ENCODE results near the gene RELB. TPM values are rescaled to one million over a fixed set of nuclear protein-coding genes. Genes with fewer than 3 reads are reported as not detected.
A peak's percentile ranks its signal among the peaks of the same experiment; 100 is the strongest.

RELB gene
- total RNA-seq (10 to 100 TPM in 3 of 4 donors, 1 to 10 TPM in 1; 6.5 to 44.0 (median 13.5) TPM), polyA plus RNA-seq (10 to 100 TPM; 10.3 to 14.1 (median 12.1) TPM)
- long read RNA-seq, donor 1, transcript RELB-202 (11 exons, 2,219 nt): major isoform, 15 of 23 reads
- long read RNA-seq, donor 1, partial matches to known transcripts: 3 of 23 reads
- long read RNA-seq, donor 1, other reads (novel, unspliced or antisense): 5 of 23 reads
- long read RNA-seq, donor 2, transcript RELB-202 (11 exons, 2,219 nt): major isoform, 13 of 21 reads
- long read RNA-seq, donor 2, partial matches to known transcripts: 4 of 21 reads
- long read RNA-seq, donor 2, other reads (novel, unspliced or antisense): 4 of 21 reads

GRCh38 chr19:45001087-45001739 lies at the start of gene RELB:
RELB (plus strand) TSS chr19:45001464; CDS start chr19:45001580, 116 bp downstream.
- H3K4me1 ChIP-seq: peaks cover 4% of the 10 kb centered on the region
- intact Hi-C loops (cut with DNase I): loop anchor here in 1 of 2 donors (2.0 kb wide), 1 partner anchor 46 kb away; the partner anchor contains the start of gene CLPTM1
- no peak for TF ChIP-seq CTCF (IDR thresholded peaks at IDR 0.05)
- peaks cover 0 to 36% of the 10 kb centered on the region in 2 donors for H3K36me3 ChIP-seq (ENCODE audit: insufficient read depth in 1 of 2, low read depth in 1 of 2)
- H3K27ac ChIP-seq: peak within 1 kb of the TSS; percentile 99
- no peaks in the 10 kb centered on the region for H3K27me3 ChIP-seq (ENCODE audit: insufficient read depth in 3 of 3, low read length in 2 of 3)
- 1 to 3% (median 1%) methylated on average over 35 to 79 of the region's 79 CpGs for WGBS, 3 donors
- ATAC-seq (peak; percentile 64 to 76 (median 70)), DNase-seq (peak; percentile 98)
- H3K4me3 ChIP-seq: peak within 1 kb of the TSS; percentile 83
- H3K9me3 ChIP-seq: no peaks in the 10 kb centered on the region

- TF ChIP-seq CTCF (IDR thresholded peaks at IDR 0.05): no peak
- Histone ChIP-seq H3K36me3 (ENCODE audit: insufficient read depth in 1 of 2, low read depth in 1 of 2) (peaks cover 0 to 14% of the 10 kb centered on the region in 2 donors), H3K27ac (peak overlapping the region; percentile 97), H3K9me3 (no peaks in the 10 kb centered on the region), H3K4me1 (peaks cover 41% of the 10 kb centered on the region), H3K27me3 (ENCODE audit: insufficient read depth in 3 of 3, low read length in 2 of 3) (no peaks in the 10 kb centered on the region), H3K4me3 (peak overlapping the region; percentile 78)
- DNase-seq: no peak
- intact Hi-C loops (cut with DNase I): loop anchor here in 1 of 2 donors (2.0 kb wide), 1 partner anchor 47 kb away; the partner anchor contains the start of gene RELB
- WGBS, 3 donors: 19 to 26% (median 22%) methylated on average over 13 of the region's 13 CpGs
- peak in 1 of 4 donors; percentile 4 for ATAC-seq
Observed at GRCh38 chr19:44954278-44954648, 47.0 kb upstream of the RELB start.

GRCh38 chr19:44954649-44955504 lies 46.4 kb upstream of the RELB start, which contains the start of gene CLPTM1:
CLPTM1 (plus strand) TSS chr19:44955380; CDS start chr19:44955396, 16 bp downstream.
- TF ChIP-seq CTCF (IDR thresholded peaks at IDR 0.05): no peak
- Histone ChIP-seq H3K9me3 (no peaks in the 10 kb centered on the region), H3K4me1 (peaks cover 41% of the 10 kb centered on the region), H3K36me3 (ENCODE audit: insufficient read depth in 1 of 2, low read depth in 1 of 2) (peaks cover 0 to 10% of the 10 kb centered on the region in 2 donors), H3K4me3 (peak within 1 kb of the TSS; percentile 78), H3K27me3 (ENCODE audit: insufficient read depth in 3 of 3, low read length in 2 of 3) (no peaks in the 10 kb centered on the region), H3K27ac (peak within 1 kb of the TSS; percentile 97)
- WGBS, 3 donors: 0 to 1% (median 1%) methylated on average over 41 to 65 of the region's 65 CpGs
- peak; percentile 97 to 99 for DNase-seq
- peak; percentile 96 to 98 (median 96) for ATAC-seq
- intact Hi-C loops (cut with DNase I): loop anchor here in 1 of 2 donors (2.0 kb wide), 1 partner anchor 46 kb away; the partner anchor contains the start of gene RELB
